ENCODE results near the gene SRPRB.

SRPRB gene, protein sequence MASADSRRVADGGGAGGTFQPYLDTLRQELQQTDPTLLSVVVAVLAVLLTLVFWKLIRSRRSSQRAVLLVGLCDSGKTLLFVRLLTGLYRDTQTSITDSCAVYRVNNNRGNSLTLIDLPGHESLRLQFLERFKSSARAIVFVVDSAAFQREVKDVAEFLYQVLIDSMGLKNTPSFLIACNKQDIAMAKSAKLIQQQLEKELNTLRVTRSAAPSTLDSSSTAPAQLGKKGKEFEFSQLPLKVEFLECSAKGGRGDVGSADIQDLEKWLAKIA

DNA sequence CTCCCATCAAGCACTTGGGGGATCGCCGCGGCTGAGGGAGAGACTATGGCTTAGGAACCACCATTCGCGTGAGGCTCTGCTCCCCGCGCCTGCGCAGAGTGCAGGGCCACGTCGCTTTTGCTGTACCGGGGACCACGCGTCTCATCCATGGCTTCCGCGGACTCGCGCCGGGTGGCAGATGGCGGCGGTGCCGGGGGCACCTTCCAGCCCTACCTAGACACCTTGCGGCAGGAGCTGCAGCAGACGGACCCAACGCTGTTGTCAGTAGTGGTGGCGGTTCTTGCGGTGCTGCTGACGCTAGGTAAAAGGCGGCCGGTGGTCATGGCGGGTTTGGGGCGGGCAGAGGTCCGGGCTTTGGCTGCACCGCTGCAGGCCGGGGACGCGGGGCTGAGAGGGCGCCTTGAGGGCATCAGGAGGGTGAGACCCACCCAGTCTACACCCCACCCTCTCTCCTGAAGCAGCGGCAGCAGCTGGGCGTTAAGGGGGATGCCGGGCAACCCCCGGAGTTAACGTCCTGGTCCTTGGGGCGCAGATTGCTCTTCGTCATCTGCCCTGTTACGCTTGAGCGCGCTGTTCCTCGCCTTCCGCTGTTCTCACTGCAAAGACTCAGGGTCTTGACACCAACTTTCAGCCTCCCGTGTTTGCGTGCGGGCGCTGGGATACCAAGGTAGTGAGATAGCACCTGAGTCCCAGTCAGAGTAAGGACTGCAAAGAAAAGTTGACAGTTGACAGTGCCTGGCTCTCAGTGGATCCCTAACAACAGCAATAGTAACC lies at the start of gene SRPRB:
Gene SRPRB, plus strand, starts transcription at position 114 of the 774 bp plus-strand sequence. Its CDS starts 34 bp downstream, at position 148.
- DNase-seq, result peak; percentile 65

DNA sequence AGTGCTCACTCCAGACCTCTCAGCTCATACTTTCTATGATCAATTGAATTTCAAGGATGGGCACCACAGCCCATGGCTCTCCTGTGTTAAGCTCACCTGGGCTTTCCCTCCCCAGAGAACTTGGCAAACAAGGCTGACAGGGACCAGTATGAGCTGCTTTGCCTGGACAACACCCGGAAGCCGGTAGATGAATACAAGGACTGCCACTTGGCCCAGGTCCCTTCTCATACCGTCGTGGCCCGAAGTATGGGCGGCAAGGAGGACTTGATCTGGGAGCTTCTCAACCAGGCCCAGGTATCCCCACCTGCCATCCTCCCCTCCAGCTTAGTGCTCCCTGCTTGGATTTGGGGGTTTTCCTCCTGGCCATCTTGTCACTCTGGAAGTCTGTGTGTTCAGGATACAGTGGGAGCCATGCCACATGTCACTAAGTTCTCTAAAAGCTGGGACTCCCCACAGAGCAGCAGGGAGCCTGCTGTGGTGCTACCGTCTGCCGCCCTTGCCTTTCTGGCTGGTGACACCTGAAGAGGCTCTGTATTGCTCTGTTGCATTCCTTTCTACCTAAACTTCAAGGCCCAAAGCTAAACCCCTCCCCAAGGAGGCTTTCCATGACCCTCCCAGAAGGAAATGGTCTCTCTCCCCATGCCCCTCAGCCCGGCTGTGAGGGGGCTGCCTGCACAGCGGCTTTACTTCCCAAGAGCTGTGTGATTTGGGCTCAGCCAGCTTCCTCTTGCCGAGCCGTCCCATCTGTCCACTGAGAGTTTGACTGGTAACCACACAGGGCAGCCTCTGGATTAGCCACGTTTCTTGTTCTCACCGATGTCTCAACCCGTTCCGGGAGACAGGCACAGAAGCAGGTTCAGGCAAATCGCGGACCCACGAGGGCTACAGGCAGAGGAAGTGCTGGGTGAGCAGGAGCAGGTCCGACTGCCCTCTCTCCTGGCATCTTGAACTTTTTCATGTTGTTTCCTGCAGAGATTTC lies 48.6 kb upstream of the SRPRB start:
- DNase-seq, result no peak

DNA sequence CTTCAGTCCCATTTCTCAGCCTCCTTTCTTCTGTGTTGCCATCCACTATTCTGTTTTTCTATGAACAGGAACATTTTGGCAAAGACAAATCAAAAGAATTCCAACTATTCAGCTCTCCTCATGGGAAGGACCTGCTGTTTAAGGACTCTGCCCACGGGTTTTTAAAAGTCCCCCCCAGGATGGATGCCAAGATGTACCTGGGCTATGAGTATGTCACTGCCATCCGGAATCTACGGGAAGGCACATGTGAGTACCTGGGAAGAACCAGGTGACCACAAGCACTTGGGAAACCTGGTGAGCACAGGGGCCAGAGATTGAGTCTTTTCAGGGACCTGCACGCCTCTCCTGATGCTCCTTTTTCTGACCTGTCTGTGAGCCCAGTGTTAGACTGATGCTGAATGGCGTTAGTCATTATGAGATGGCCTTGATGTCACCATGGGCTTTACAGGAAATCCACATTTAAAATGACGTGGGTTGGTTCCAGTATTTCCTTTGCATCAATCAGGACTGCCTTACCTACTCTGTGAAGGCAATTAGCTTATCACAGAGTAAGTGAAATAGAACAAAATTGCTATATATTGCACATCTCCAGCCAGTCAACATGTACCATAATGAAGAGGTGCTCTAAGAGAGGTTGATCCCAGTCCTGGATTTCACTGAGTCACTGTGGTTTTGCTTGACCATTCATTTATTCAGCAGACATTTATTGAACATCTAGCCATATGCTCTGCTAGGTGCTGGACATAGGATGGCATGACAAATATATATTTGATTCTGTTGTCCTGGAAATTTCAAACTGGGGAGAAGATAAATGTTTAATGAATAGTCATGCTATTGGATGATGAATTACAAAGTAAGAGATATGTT lies 47.7 kb upstream of the SRPRB start:
- no peak for DNase-seq

DNA sequence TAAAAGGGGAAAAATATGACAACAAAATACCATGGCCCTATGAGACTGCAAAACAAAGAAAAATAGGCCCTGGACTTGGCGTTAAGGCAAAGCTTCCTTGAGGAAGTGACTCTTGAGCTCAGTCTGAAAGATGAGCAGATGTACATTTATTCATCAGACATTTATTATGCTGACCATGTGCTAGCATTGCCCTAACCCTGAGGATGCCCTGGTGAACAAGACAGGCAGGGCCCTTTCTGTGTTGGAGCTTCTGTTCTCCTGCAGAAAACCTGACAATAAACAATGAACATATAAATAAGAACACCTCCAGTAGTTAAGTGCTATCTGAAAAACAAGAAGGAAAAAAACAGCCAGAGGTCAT lies 47.1 kb upstream of the SRPRB start:
- no peak for DNase-seq

DNA sequence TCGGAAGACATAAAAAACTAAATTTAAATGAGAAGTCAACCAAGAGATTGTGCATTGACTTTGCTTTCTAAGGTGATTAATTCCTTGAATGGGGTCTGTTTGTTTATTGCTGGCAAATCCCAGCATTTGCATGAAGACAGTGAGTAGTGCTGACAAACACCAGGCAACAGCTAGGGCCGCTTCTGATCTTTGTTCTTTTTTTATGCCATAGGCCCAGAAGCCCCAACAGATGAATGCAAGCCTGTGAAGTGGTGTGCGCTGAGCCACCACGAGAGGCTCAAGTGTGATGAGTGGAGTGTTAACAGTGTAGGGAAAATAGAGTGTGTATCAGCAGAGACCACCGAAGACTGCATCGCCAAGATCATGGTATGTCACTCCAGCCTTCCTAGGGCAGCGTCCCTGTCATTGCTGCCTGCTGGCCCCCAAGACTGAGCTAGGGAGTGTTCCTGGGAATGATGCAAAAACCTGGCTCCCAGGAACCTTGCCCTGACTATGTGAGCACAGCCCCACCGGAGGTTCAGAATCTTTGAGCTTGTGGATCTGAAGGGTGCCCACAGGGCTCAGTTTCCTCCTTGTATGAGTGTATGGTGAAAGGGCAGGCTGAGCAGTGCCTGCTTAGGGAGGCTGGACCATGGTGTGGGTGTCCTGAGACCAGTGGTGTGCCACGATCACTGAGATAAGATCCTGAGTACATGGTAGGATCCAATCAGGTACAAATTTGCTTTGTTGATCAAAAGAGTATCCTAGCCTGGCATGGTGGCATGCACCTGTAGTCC lies 46.5 kb upstream of the SRPRB start:
- DNase-seq, result no peak

DNA sequence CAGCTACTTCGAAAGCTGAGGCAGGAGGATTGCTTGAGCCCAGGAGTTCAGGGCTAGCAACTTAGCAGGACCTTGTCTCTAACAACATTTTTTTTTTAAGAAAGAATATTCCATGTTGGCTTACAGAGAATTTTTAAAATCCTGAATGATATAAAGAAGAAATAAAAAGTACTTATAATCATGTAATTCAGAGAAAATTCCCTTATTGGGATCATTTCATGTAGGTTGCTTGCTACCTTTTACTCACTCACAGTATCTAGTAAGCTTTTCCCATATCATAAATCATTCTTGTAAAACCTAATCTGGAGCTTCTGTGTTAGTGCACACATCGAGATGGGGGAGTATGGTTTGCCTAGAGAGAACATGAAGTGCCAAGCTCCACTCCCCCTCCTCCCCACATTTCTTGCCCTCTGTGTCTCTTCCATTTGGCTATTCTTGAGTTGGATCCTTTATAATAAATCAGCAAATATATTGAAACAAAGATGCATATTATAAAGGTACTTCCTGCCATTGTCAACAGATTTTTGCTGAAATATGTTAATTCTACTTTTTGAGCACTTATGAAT lies 45.8 kb upstream of the SRPRB start:
- DNase-seq, result no peak

DNA sequence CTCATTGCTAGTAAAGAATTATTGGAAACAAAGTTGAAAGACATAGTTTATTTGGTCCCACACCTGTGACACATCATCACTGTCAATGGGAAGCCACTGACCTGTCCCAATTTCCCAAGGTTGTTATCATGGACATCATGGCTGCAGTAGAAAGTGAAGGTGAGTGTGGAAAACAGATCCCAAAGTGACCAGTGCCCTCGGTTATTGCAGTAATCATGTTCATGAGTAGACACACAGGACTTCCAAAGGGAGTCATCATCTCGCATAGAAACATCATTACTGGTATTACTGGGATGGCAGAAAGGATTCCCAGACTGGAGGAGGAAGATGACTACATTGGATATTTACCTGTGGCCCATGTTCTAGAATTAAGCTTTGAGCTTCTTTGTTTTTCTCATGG lies 44.7 kb upstream of the SRPRB start:
- DNase-seq, result no peak

DNA sequence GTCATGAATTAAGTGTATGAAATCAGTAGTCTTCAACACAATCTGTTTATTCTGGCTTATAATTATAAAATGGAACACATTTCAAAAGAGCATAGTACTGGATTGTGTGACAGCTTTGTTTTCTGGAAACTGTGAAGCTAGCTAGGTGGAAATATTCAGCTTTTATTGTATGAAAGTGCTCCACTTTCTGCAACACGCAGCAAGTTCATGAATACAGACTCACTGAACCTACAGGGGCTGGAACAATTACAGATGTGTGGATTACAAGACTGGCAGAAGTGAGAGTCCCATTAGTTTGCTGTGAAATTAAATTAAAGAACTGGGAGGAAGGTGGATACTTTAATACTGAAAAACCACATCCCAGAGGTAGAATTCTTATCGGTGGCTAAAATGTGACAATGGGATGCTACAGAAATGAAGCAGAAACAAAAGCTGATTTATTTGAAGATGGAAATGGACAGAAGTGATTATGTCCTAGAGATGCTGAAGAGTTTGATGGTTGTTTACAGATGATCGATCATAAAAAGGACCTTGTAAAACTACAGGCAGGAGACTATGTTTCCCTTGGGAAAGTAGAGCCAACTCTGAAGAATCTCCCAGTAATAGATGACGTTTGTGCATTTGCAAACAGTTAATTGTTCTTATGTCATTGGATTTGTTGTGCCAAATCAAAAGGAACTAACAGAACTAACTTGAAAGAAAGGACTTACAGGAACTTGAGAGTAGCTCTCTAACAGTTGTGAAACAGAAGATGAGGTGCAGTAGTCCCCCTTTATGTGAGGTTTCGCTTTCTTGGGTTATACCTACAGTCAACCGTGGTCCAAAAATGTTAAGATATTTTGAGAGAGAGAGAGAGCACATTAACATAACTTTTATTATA lies 43.8 kb upstream of the SRPRB start:
- DNase-seq, result no peak

DNA sequence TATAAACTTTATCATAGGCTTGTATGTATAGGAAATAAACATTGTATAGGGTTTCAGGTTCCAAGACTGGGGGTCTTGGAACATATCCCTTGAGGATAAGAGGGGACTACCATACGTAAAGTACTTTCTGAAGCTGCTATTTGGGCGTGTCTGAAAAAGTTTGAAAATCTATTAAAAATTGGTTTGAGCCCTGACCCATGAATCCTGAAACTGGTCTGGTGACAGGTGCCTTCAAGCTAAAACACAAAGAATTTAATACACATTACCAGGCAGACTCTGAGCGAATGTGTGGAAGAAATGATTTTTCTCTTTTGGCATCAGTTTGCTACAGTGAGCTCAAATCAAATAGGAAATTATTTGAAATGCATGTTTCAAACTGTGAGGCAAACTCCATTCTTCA lies 43.1 kb upstream of the SRPRB start:
- DNase-seq, result no peak

DNA sequence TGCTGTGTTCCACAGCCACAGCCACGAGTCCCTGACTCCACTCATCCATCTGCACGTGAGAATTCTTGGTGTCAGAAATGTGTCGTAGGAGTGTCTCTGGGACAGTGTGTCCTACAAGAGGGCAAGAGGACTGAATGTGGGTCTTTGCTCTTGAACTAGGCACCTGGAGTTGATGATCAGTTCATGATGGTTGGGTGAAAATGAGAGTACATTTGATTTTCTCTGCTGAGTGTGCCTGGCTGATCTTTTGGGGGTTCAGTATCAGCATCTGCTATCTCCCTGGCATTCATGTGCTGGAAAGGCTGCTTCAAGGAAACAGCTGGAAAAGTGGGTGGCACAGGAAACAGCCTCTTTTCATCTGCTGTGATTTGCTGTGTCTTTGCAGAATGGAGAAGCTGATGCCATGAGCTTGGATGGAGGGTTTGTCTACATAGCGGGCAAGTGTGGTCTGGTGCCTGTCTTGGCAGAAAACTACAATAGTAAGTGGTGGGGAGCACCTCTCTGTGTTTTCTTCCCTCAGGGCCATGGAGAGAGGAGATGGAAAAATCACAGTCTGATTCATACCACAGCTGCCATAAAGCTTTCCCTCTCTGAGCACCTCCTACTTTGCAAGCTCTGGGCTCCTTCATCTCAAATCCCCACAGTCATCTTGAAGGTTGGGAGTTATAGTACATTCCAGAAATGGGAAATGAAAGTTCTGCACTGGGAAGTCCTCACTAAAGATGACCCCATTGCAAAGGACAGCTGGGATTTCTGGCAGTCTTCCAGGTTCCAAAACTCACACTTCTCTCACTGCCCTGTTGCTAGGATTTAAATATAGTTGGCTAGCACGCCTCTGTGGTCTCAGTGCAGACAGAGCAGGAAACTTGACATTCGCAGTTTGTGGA lies 41.6 kb upstream of the SRPRB start:
- DNase-seq, result no peak

DNA sequence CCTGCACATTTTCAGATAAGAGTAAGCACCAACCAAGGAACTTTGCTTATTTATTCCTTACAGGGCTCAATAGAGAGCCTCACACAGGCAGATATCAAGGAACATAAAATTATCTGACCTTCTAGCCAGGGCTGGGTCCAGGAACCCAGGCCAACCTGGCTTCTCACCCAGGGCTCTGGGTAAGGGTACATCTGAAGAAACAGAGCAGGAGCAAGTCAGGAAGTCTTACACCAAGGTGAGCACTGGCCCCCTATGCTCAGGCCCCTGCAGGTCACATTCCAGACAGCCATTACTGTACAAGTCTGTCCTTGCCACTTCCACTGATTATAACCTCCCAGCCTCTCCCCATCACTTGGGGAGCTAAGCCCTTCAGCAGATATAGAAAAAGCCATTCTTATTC lies 40.4 kb upstream of the SRPRB start:
- no peak for DNase-seq

DNA sequence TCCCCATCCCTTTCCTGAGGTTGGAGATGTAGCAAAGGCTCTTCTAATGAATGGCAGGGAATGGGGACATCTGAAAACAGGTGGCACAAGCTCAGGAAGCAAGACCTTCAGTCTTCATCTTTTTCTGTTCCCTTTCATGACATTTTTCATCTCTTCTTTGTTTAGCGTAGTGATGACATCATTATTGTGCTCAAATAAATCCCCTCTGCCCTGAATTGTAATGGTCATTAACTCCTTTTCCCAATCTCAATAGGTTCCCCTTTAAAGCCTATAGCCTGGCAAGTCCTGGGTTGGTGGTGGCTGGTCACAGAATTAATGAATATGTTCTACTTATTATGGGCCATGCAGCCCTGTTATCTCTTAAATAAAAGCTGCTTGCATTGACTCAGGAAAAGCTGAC lies 38.0 kb upstream of the SRPRB start:
- DNase-seq, result no peak

DNA sequence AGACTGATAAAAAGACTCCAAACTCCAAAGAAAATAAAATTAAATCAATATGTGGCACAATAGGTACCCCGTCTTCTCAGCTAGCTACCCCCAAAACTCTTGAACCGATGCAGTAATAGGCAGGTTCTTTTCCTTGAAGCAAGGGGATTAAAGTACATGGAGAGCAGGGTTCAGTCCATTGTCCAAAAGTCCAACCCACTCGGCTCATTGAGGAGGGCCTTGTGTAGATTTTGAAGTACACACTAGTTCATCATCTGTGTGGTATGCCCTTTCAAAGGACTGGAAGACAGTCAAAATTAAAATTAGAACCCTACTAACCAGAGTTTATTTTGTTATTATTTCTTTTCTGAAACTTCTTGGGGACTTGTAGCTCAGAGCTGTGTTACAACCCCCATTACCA lies 36.1 kb upstream of the SRPRB start:
- DNase-seq, result no peak

DNA sequence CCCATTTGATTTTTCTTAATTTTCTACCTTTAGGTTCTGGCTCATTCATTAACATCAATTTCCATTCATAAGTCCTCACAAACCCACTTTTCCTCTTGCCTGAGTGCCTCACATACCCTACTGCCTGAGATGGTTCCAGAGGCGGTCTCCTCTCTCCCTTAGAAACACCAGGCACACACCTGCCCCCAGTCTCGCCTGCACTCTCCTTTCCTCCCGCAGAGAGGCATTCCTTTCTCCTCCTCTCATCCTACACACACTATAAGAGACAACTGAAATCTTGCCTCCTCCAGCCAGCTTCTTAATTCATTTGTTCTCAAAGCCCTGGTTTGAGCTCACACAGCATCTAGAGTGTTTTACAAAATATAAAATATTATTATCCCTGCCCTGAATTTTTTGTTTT lies 31.9 kb upstream of the SRPRB start:
- DNase-seq, result no peak

DNA sequence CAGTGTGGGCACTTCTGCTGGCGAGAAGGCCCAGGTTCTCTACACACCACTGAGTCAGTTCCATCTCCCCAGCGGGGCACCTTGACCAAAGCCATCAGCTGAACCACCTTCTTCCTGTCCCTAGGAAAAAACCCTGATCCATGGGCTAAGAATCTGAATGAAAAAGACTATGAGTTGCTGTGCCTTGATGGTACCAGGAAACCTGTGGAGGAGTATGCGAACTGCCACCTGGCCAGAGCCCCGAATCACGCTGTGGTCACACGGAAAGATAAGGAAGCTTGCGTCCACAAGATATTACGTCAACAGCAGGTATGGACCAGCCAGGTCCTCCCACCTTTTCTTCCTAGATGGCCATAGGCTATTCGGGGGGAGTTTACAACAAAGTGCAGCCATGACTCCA lies 30.3 kb upstream of the SRPRB start:
- DNase-seq, result no peak

DNA sequence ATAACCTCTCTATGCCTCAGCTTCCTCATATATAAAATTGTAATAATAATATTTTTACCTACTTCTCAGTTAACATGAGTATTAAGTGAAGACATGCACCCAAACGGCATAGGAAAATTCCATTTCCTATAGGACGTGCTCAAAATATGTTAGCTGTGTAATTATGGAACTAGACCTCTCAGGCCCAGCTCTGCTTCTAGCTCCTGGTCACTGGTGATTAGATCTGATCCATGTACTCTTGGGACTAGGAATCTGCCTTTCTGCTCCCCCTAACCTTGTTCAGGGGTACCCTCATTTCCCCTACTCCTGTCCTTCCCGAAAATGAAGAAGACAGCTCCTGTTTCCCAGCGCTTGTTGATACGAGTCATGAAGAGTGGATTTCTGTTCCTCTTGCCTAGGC lies 29.8 kb upstream of the SRPRB start:
- no peak for DNase-seq

DNA sequence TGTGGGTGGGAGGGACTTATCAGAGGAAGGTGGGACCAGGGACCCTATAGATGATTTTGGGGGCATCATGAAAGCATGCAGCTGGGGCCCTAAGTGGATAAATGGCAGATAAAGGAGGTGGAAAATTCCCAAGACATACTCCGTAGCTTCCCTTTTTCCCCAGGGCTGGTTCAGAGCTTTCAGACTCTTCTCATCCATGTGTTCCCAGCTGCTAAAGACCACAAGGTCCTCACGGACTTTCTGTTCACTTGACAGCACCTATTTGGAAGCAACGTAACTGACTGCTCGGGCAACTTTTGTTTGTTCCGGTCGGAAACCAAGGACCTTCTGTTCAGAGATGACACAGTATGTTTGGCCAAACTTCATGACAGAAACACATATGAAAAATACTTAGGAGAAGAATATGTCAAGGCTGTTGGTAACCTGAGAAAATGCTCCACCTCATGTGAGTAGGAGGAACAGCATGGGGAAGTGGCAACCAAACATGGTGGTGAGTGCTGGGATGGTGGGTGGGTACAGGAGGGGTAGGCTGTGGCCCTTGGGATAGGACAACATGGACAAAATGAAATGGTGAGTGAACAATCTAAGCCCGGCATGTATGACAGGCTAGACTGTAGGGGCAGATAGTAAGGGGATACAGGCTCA lies 28.7 kb upstream of the SRPRB start:
- DNase-seq, result no peak

DNA sequence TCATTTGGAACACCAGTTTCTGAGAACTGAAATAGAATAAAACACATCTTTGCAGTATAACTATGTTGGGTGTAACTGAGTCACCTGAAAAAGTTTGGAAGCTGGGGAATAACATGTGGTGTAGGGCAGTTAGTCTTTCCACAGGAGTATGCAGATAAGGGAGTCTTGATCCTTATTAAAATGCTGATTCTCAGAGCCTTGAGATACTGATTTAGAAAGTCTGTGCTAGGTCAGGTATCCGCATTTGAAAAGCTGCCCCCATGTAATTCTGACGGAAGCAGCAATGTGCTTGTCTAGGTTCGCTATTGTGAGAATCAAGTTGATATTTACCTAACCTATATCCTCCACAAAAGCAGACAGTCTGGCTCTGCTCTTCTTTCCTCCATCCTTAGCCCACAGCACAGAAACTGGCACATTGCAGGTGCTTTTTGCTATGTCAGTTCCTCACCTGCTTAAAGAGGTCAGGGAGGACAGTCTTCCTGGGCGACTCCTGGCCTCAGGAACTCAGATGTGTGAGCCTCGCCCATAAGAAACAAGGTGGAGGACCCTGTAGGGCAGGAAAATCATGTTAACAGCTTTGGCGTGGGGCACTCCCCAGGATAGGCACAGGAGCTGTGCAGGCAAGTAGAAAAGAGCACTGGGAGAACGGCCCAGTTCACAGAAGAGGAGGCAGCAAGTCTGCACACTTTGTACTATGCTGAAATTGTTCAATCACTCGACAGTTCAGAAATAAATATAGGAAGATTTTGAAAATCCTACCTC lies 27.6 kb upstream of the SRPRB start:
- DNase-seq, result no peak
